Trophoblast cell (in vitro differentiated cells and primary cell): ENCODE results near the gene ARHGEF6.

Experiments used
- DNase-seq, 2 donors: peaks; one replicate each; pipeline ENCODE4 v3.0.0-alpha.2; 2016
- H2AFZ ChIP-seq: 2 replicates; pipeline ENCODE4 v1.6.1; 2013; ENCODE audit warnings: low read length, moderate library complexity, mild to moderate bottlenecking; ENCODE audit not compliant: insufficient read depth, poor library complexity
- H2AK5ac ChIP-seq: 2 replicates; pipeline ENCODE4 v1.6.1; 2013; ENCODE audit warnings: mild to moderate bottlenecking, low read length
- H2BK120ac ChIP-seq: 2 replicates; pipeline ENCODE4 v1.6.1; 2013; ENCODE audit warnings: low read length, mild to moderate bottlenecking, moderate library complexity; ENCODE audit not compliant: insufficient read depth, poor library complexity
- H2BK12ac ChIP-seq: 2 replicates; pipeline ENCODE4 v1.6.1; 2013; ENCODE audit warnings: mild to moderate bottlenecking, low read length, moderate library complexity
- H2BK5ac ChIP-seq: 2 replicates; pipeline ENCODE4 v1.6.1; 2013; ENCODE audit warnings: low read length, low read depth, moderate library complexity, mild to moderate bottlenecking; ENCODE audit not compliant: poor library complexity
- H3K14ac ChIP-seq: 2 replicates; pipeline ENCODE4 v1.6.1; 2013; ENCODE audit warnings: mild to moderate bottlenecking, low read length
- H3K18ac ChIP-seq: 2 replicates; pipeline ENCODE4 v1.6.1; 2013; ENCODE audit warnings: mild to moderate bottlenecking, low read length
- H3K23ac ChIP-seq: 2 replicates; pipeline ENCODE4 v1.6.1; 2013; ENCODE audit warnings: low read length
- H3K27ac ChIP-seq: 2 replicates; pipeline ENCODE4 v1.5.1; 2013; ENCODE audit warnings: low read depth, mild to moderate bottlenecking, inconsistent platforms, low read length, moderate library complexity
- H3K27me3 ChIP-seq: 2 replicates; pipeline ENCODE4 v1.6.1; 2013; ENCODE audit warnings: inconsistent platforms, mild to moderate bottlenecking, low read length, moderate library complexity; ENCODE audit not compliant: insufficient read depth
- H3K36me3 ChIP-seq, 2 experiments: 1 replicate in 1 of 2; 2 replicates in 1 of 2; pipeline ENCODE4 v1.6.1; 2013; ENCODE audit warnings: low read length in 2 of 2, mild to moderate bottlenecking in 2 of 2, moderate library complexity in 1 of 2; ENCODE audit not compliant: insufficient read depth in 2 of 2, control insufficient read depth in 1 of 2
- H3K4ac ChIP-seq: 2 replicates; pipeline ENCODE4 v1.6.1; 2013; ENCODE audit warnings: low read depth, mild to moderate bottlenecking, low read length, moderate library complexity
- H3K4me1 ChIP-seq, 2 experiments: 1 replicate in 1 of 2; 2 replicates in 1 of 2; pipeline ENCODE4 v1.6.1; 2013; ENCODE audit warnings: low read length in 2 of 2, mild to moderate bottlenecking in 2 of 2, moderate library complexity in 1 of 2; ENCODE audit not compliant: insufficient read depth in 2 of 2, control insufficient read depth in 1 of 2
- H3K4me2 ChIP-seq: 2 replicates; pipeline ENCODE4 v1.6.1; 2013; ENCODE audit warnings: inconsistent platforms, mild to moderate bottlenecking, low read length, moderate library complexity
- H3K4me3 ChIP-seq: 2 replicates; pipeline ENCODE4 v1.5.1; 2013; ENCODE audit warnings: mild to moderate bottlenecking, low read depth, low read length, inconsistent platforms
- H3K79me1 ChIP-seq: one replicate; pipeline ENCODE4 v1.6.1; 2013; ENCODE audit warnings: low read length
- H3K79me2 ChIP-seq: 2 replicates; pipeline ENCODE4 v1.6.1; 2013; ENCODE audit warnings: low read length, mild to moderate bottlenecking; ENCODE audit not compliant: control insufficient read depth, insufficient read depth, poor library complexity
- H3K9ac ChIP-seq: 2 replicates; pipeline ENCODE4 v1.6.1; 2013; ENCODE audit warnings: mild to moderate bottlenecking, low read length
- H3K9me3 ChIP-seq: 2 replicates; pipeline ENCODE4 v1.6.1; 2013; ENCODE audit warnings: low read depth, mild to moderate bottlenecking, control low read depth, inconsistent platforms, low read length; ENCODE audit not compliant: insufficient read depth
- H4K12ac ChIP-seq: 2 replicates; pipeline ENCODE4 v1.6.1; 2013; ENCODE audit warnings: low read depth, mild to moderate bottlenecking, low read length, moderate library complexity
- H4K8ac ChIP-seq: 2 replicates; pipeline ENCODE4 v1.6.1; 2013; ENCODE audit warnings: low read depth, mild to moderate bottlenecking, low read length, moderate library complexity
- H4K91ac ChIP-seq: one replicate; pipeline ENCODE4 v1.6.1; 2013; ENCODE audit warnings: low read depth, mild to moderate bottlenecking, low read length, moderate library complexity
- WGBS: extraction: QIAGEN DNeasy Blood & Tissue Kit; methylation state at CpG from one replicate; pipeline ENCODE4 v1.1.7; 2013; ENCODE audit warnings: missing lambda C conversion rate; ENCODE audit not compliant: insufficient read length, insufficient coverage; ENCODE audit errors: extremely low coverage; 5-methylcytosine and 5-hydroxymethylcytosine counted together

ARHGEF6 gene

GRCh38 chrX:136765821-136766356 is 14.8 kb downstream of the ARHGEF6 start:
- WGBS, result no CpG with 5 or more reads among the region's 1 CpG
- H3K14ac ChIP-seq, result no peak overlapping the region
- H3K18ac ChIP-seq, result no peak overlapping the region
- no peak for DNase-seq
- H3K9ac ChIP-seq, result no peak overlapping the region
- no peak overlapping the region for H3K27ac ChIP-seq
- peaks cover 2% of the 10 kb centered on the region for H3K27me3 ChIP-seq
- H2BK5ac ChIP-seq, result no peak overlapping the region
- H3K4me3 ChIP-seq, result no peak overlapping the region
- H2AFZ ChIP-seq, result no peak overlapping the region
- no peak overlapping the region for H3K4me2 ChIP-seq
- no peak overlapping the region for H2AK5ac ChIP-seq
- H4K12ac ChIP-seq, result no peak overlapping the region
- no peaks in the 10 kb centered on the region for H3K79me1 ChIP-seq
- no peak overlapping the region for H4K8ac ChIP-seq
- no peak overlapping the region for H3K23ac ChIP-seq
- H3K79me2 ChIP-seq, result no peaks in the 10 kb centered on the region
- no peak overlapping the region for H2BK120ac ChIP-seq
- no peak overlapping the region for H3K4ac ChIP-seq
- H3K36me3 ChIP-seq, result no peaks in the 10 kb centered on the region
- no peaks in the 10 kb centered on the region for H3K9me3 ChIP-seq
- H4K91ac ChIP-seq, result no peak overlapping the region
- no peak overlapping the region for H2BK12ac ChIP-seq
- H3K4me1 ChIP-seq, result peaks cover 2 to 4% of the 10 kb centered on the region in 2 experiments

GRCh38 chrX:136764206-136764605 is 16.5 kb downstream of the ARHGEF6 start:
- H2AK5ac ChIP-seq, result no peak overlapping the region
- DNase-seq, result no peak
- no CpG with 5 or more reads among the region's 5 CpGs for WGBS

GRCh38 chrX:136762820-136763452 is 17.8 kb downstream of the ARHGEF6 start:
- H3K36me3 ChIP-seq, result no peaks in the 10 kb centered on the region
- H2BK120ac ChIP-seq, result no peak overlapping the region
- H3K4ac ChIP-seq, result no peak overlapping the region
- peaks cover 2 to 4% of the 10 kb centered on the region in 2 experiments for H3K4me1 ChIP-seq
- no peak overlapping the region for H3K9ac ChIP-seq
- H3K18ac ChIP-seq, result no peak overlapping the region
- WGBS, result no CpG with 5 or more reads among the region's 2 CpGs
- H2AK5ac ChIP-seq, result no peak overlapping the region
- no peak overlapping the region for H4K8ac ChIP-seq
- H2BK5ac ChIP-seq, result no peak overlapping the region
- H2BK12ac ChIP-seq, result no peak overlapping the region
- H3K9me3 ChIP-seq, result no peaks in the 10 kb centered on the region
- H3K23ac ChIP-seq, result no peak overlapping the region
- no peak overlapping the region for H3K4me2 ChIP-seq
- no peaks in the 10 kb centered on the region for H3K79me1 ChIP-seq
- H4K91ac ChIP-seq, result no peak overlapping the region
- no peak overlapping the region for H3K4me3 ChIP-seq
- no peak overlapping the region for H4K12ac ChIP-seq
- H3K79me2 ChIP-seq, result no peaks in the 10 kb centered on the region
- H3K27me3 ChIP-seq, result peaks cover 2% of the 10 kb centered on the region
- no peak overlapping the region for H2AFZ ChIP-seq
- no peak overlapping the region for H3K14ac ChIP-seq
- DNase-seq, result no peak
- no peak overlapping the region for H3K27ac ChIP-seq

More at GRCh38 chrX:136764206-136764605, 16.5 kb downstream of the ARHGEF6 start:
- no peak overlapping the region for H4K12ac ChIP-seq
- H2AFZ ChIP-seq, result no peak overlapping the region
- no peak overlapping the region for H3K18ac ChIP-seq
- no peak overlapping the region for H3K9ac ChIP-seq
- H3K23ac ChIP-seq, result no peak overlapping the region
- H3K4me3 ChIP-seq, result no peak overlapping the region
- H3K4me2 ChIP-seq, result no peak overlapping the region
- H3K79me2 ChIP-seq, result no peaks in the 10 kb centered on the region
- peaks cover 2 to 4% of the 10 kb centered on the region in 2 experiments for H3K4me1 ChIP-seq
- no peak overlapping the region for H2BK12ac ChIP-seq
- H3K79me1 ChIP-seq, result no peaks in the 10 kb centered on the region
- peaks cover 2% of the 10 kb centered on the region for H3K27me3 ChIP-seq
- H3K9me3 ChIP-seq, result no peaks in the 10 kb centered on the region
- H4K91ac ChIP-seq, result no peak overlapping the region
- no peak overlapping the region for H3K4ac ChIP-seq
- H3K27ac ChIP-seq, result no peak overlapping the region
- no peaks in the 10 kb centered on the region for H3K36me3 ChIP-seq
- H4K8ac ChIP-seq, result no peak overlapping the region
- no peak overlapping the region for H2BK5ac ChIP-seq
- H3K14ac ChIP-seq, result no peak overlapping the region
- H2BK120ac ChIP-seq, result no peak overlapping the region

DNA sequence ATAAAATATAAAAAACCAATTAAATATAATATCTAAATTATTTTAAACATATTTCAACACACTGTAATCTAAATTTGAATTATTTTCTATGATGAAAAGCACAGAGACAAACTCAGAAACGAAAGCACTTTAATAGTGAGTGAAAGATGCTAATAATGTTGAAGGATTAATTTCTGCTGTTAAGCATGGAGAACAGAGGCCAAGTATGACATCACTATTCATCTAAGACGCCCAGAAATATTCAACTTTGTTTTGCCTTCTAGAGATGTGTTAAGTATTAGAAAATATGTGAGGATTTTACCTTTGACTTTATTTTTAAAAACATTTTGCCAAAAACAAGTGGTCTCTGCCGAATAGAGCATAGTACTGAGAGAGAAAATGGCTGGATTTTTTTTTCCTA is 19.3 kb downstream of the ARHGEF6 start:
- Histone ChIP-seq H2BK12ac (no peak overlapping the region), H4K8ac (no peak overlapping the region), H3K9me3 (no peaks in the 10 kb centered on the region), H3K36me3 (no peaks in the 10 kb centered on the region), H4K12ac (no peak overlapping the region), H3K4ac (no peak overlapping the region), H2AK5ac (no peak overlapping the region), H3K27ac (no peak overlapping the region), H3K23ac (no peak overlapping the region), H3K4me3 (no peak overlapping the region), H2AFZ (no peak overlapping the region), H2BK5ac (no peak overlapping the region), H4K91ac (no peak overlapping the region), H3K14ac (no peak overlapping the region), H3K79me1 (no peaks in the 10 kb centered on the region), H3K27me3 (no peaks in the 10 kb centered on the region), H3K79me2 (no peaks in the 10 kb centered on the region), H3K18ac (no peak overlapping the region), H2BK120ac (no peak overlapping the region), H3K4me1 (no peaks in the 10 kb centered on the region), H3K9ac (no peak overlapping the region), H3K4me2 (no peak overlapping the region)
- WGBS, result no CpG with 5 or more reads among the region's 3 CpGs
- DNase-seq, result no peak
